CD4-positive, alpha-beta T cell (primary cell): ENCODE results near the gene TSHZ3. TPM values are rescaled to one million over a fixed set of nuclear protein-coding genes. Genes with fewer than 3 reads are reported as not detected.

ENCODE experiments used
- ATAC-seq: fragments of 200-7000 bp; cut with Tn5 transposase; one replicate; pipeline ENCODE4 v1.10.0; 2022; ENCODE audit warnings: mild to moderate bottlenecking; ENCODE audit not compliant: poor library complexity
- CTCF ChIA-PET: fragments of 350-600 bp; sonication (Branson Sonifier 250); formaldehyde crosslinking; loops from one replicate; lab custom pipeline; 2021; ENCODE audit warnings: antibody characterized with exemption, inconsistent platforms; lab: Charles Lee
- POLR2A ChIA-PET: fragments of 350-600 bp; sonication (Branson Sonifier 250); formaldehyde crosslinking; loops from one replicate; lab custom pipeline; 2021; ENCODE audit warnings: antibody characterized with exemption, inconsistent platforms; lab: Charles Lee
- DNase-seq, 14 experiments: peaks; one replicate each; pipeline ENCODE4 v3.0.0-alpha.2; 2013 to 2020; ENCODE audit warnings: mixed read lengths in 2 of 14
- H3K27ac ChIP-seq, 2 donors: one replicate each; pipeline versions ENCODE4 v1.5.1 to v1.7.0; 2013; ENCODE audit warnings: low read length in 2 of 2, low read depth in 1 of 2, mild to moderate bottlenecking in 1 of 2
- H3K27me3 ChIP-seq, 2 experiments: 1 replicate in 1 of 2; 2 replicates in 1 of 2; pipeline versions ENCODE4 v1.6.1 to v1.7.0; 2013; ENCODE audit warnings: low read length in 2 of 2, control low read depth in 1 of 2, mild to moderate bottlenecking in 1 of 2, moderate library complexity in 1 of 2; ENCODE audit not compliant: insufficient read depth in 2 of 2, control insufficient read depth in 1 of 2
- H3K36me3 ChIP-seq: one replicate; pipeline ENCODE4 v1.6.1; 2013; ENCODE audit warnings: low read length, control low read depth; ENCODE audit not compliant: insufficient read depth
- H3K4me1 ChIP-seq: one replicate; pipeline ENCODE4 v1.6.1; 2013; ENCODE audit warnings: low read length, control low read depth; ENCODE audit not compliant: insufficient read depth
- H3K4me3 ChIP-seq: one replicate; pipeline ENCODE4 v1.5.1; 2013; ENCODE audit warnings: mild to moderate bottlenecking, low read length, moderate library complexity
- H3K9me3 ChIP-seq, 2 experiments: 1 replicate in 1 of 2; 2 replicates in 1 of 2; pipeline versions ENCODE4 v1.6.1 to v1.7.0; 2013; ENCODE audit warnings: low read length in 2 of 2, mild to moderate bottlenecking in 2 of 2, control low read depth in 1 of 2, moderate library complexity in 1 of 2; ENCODE audit not compliant: control insufficient read depth in 1 of 2, insufficient read depth in 1 of 2
- H3K27ac Mint-ChIP-seq: one replicate; pipeline ENCODE4 v1.8.0; 2020; ENCODE audit warnings: mixed read lengths
- H3K27me3 Mint-ChIP-seq: one replicate; pipeline ENCODE4 v1.8.0; 2021; ENCODE audit warnings: mixed read lengths
- H3K36me3 Mint-ChIP-seq: one replicate; pipeline ENCODE4 v1.8.0; 2021; ENCODE audit warnings: low read depth, mixed read lengths
- H3K4me1 Mint-ChIP-seq: one replicate; pipeline ENCODE4 v1.8.0; 2021; ENCODE audit warnings: low read depth, mixed read lengths
- H3K4me3 Mint-ChIP-seq: one replicate; pipeline ENCODE4 v1.8.0; 2020; ENCODE audit warnings: mild to moderate bottlenecking, mixed read lengths
- H3K9me3 Mint-ChIP-seq: one replicate; pipeline ENCODE4 v1.8.0; 2020; ENCODE audit warnings: mixed read lengths
- CTCF ChIP-seq: fragments of 200-600 bp; IDR thresholded peaks from one replicate; pipeline ENCODE4 v1.8.0; 2022; ENCODE audit warnings: antibody characterized with exemption, mild to moderate bottlenecking
- intact Hi-C, 2 experiments: fragments of 100-400 bp; cut with DNase I in 1 of 2; cut with micrococcal nuclease in 1 of 2; formaldehyde crosslinking; loops; one replicate each; pipeline versions ENCODE4 v1.15.1 to v1.9.0; 2023 to 2025; cut with DNase I, micrococcal nuclease
- total RNA-seq, 174 experiments: library from RNA in 2 of 174; stranded (reverse) in 2 of 174; gene quantifications; one replicate each; pipeline ENCODE4 v1.2.3 and lab custom pipeline; 2021 to 2026

Gene TSHZ3
- total RNA-seq, 2 experiments from 2014 or later = 0.38 to 0.61 TPM

GRCh38 chr19:31296741-31297390, 52.4 kb downstream of the TSHZ3 start:
- CTCF ChIA-PET = no interaction called here
- H3K27me3 Mint-ChIP-seq = no peaks in the 10 kb centered on the region
- no peaks in the 10 kb centered on the region for H3K27me3 ChIP-seq
- POLR2A ChIA-PET = no interaction called here
- no peak for TF ChIP-seq CTCF
- no peak for DNase-seq
- H3K36me3 ChIP-seq = no peaks in the 10 kb centered on the region
- no peaks in the 10 kb centered on the region for H3K9me3 Mint-ChIP-seq
- ATAC-seq = no peak
- no peak overlapping the region for H3K4me3 ChIP-seq
- no peaks in the 10 kb centered on the region for H3K4me1 ChIP-seq
- no peaks in the 10 kb centered on the region for H3K4me1 Mint-ChIP-seq
- H3K36me3 Mint-ChIP-seq = no peaks in the 10 kb centered on the region
- no peak overlapping the region for H3K4me3 Mint-ChIP-seq
- intact Hi-C loops = no loop called here
- H3K9me3 ChIP-seq = no peaks in the 10 kb centered on the region
- no peak overlapping the region for H3K27ac ChIP-seq
- no peak overlapping the region for H3K27ac Mint-ChIP-seq

GRCh38 chr19:31294189-31294588, 55.0 kb downstream of the TSHZ3 start:
- H3K4me3 Mint-ChIP-seq = no peak overlapping the region
- Histone ChIP-seq H3K36me3 (no peaks in the 10 kb centered on the region), H3K4me3 (no peak overlapping the region), H3K4me1 (no peaks in the 10 kb centered on the region), H3K27me3 (no peaks in the 10 kb centered on the region), H3K9me3 (no peaks in the 10 kb centered on the region), H3K27ac (no peak overlapping the region)
- H3K27ac Mint-ChIP-seq = no peak overlapping the region
- H3K4me1 Mint-ChIP-seq = no peaks in the 10 kb centered on the region
- CTCF ChIA-PET = no interaction called here
- no peaks in the 10 kb centered on the region for H3K36me3 Mint-ChIP-seq
- ATAC-seq (no peak), DNase-seq (no peak)
- no peaks in the 10 kb centered on the region for H3K9me3 Mint-ChIP-seq
- intact Hi-C loops = no loop called here
- TF ChIP-seq CTCF = no peak
- no peaks in the 10 kb centered on the region for H3K27me3 Mint-ChIP-seq
- POLR2A ChIA-PET = no interaction called here

GRCh38 chr19:31292639-31293185, 56.5 kb downstream of the TSHZ3 start:
- ATAC-seq = no peak
- no peaks in the 10 kb centered on the region for H3K4me1 ChIP-seq
- CTCF ChIA-PET = no interaction called here

More at GRCh38 chr19:31292639-31293185, 56.5 kb downstream of the TSHZ3 start:
- H3K9me3 Mint-ChIP-seq = no peaks in the 10 kb centered on the region
- no peak overlapping the region for H3K27ac Mint-ChIP-seq
- Histone ChIP-seq H3K4me3 (no peak overlapping the region), H3K9me3 (no peaks in the 10 kb centered on the region), H3K27me3 (no peaks in the 10 kb centered on the region), H3K36me3 (no peaks in the 10 kb centered on the region), H3K27ac (no peak overlapping the region)
- no peak for DNase-seq
- POLR2A ChIA-PET = no interaction called here
- H3K4me3 Mint-ChIP-seq = no peak overlapping the region
- H3K36me3 Mint-ChIP-seq = no peaks in the 10 kb centered on the region
- no peak for TF ChIP-seq CTCF
- H3K27me3 Mint-ChIP-seq = no peaks in the 10 kb centered on the region
- intact Hi-C loops = no loop called here
- H3K4me1 Mint-ChIP-seq = no peaks in the 10 kb centered on the region
